NCI-H524 treated with DMSO at 0.1 percent for 48 hours (cell line): Measurements from ENCODE around the gene CPNE5.
"Not testable (repeated sequence)": the region's sequence is repeated elsewhere in the genome, so short reads cannot be mapped to it uniquely, and the experiment has no call there.

ENCODE experiments used
- DNase-seq: peaks from one replicate; lab custom pipeline; 2025; lab: John Stamatoyannopoulos, UW

CPNE5 gene

DNA sequence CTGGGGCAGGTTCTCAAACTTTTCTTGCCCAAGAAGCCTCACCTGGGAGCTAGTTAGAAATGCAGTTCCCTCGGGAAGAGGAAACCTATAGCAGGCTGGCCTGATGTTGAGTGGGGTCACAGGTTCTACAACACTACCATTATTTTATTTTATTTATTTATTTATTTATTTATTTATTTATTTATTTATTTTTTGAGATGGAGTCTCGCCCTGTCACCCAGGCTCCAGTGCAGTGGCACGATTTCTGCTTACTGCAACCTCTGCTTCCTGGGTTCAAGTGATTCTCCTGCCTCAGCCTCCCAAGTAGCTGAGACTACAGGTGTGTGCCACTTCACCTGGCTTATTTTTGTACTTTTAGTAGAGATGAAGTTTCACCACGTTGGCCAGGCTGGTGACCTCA lies 115.3 kb downstream of the CPNE5 start:
- not testable (repeated sequence) for DNase-seq

DNA sequence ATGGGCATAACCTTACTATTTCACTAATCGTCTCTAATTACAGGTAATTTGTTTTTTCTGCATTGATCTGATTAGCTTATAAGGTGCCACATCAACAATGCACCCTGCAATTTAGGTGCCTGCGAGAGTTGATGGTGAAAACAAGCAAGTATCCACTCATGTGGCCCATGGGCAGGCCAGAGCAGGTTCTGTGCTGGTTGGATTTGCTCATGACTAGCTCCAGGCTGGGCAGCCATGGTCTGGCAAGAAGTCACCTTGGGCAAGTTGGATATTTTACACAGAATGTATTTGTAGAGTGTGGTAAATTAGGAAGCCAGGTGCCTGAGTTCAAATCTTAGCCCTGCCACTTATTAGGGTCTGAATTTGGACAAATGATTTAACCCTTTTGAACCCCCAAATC lies 116.4 kb downstream of the CPNE5 start:
- no peak for DNase-seq

DNA sequence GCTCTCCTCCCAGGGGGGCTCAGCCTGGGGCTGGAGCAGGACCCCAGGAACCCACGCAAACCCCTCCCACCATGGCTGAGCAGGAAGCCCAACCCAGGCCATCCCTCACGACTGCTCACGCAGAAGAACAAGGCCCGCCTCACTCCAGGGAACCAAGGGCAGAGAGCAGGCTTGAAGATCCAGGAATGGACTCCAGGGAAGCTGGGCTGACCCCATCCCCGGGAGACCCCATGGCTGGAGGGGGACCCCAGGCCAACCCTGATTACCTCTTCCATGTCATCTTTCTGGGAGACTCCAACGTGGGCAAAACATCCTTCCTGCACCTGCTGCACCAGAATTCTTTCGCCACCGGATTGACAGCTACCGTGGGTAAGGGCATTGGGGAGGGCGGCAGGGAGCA lies 116.9 kb downstream of the CPNE5 start:
- no peak for DNase-seq

DNA sequence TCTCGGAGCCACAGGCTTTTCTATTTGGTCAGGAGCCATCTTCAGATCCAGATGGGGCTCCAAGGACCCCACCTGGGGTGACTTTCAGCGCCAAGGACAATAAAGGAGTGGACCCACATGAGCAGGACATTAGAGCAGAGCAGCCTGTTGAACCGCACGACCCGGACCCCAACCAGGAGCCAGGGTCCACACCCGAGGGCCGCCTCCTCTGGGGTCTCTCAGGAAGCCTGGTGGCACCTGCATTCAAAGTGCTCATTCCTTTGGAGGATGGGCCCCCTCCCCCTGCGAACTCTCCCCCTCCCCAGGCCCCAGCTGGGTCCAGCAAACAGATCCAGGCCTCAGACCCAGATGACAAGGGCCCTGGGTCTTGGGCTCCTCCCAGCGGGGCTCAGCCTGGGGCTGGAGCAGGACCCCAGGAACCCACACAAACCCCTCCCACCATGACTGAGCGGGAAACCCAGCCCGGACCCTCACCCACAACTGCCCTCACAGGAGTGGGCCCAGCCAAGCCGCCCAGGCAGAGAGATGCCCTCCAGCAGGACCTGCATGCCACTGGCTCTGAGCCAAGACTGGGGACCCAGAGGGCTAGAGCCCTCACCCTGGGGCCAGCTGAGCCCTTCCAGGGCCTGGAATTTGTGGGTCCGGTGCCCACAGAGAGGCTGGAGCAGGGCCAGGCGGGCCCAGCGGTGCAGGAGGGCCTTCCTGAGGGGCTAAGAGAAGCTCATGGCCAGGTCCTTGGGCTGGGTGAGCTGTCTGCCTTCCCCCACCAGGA lies 117.7 kb downstream of the CPNE5 start:
- no peak for DNase-seq

DNA sequence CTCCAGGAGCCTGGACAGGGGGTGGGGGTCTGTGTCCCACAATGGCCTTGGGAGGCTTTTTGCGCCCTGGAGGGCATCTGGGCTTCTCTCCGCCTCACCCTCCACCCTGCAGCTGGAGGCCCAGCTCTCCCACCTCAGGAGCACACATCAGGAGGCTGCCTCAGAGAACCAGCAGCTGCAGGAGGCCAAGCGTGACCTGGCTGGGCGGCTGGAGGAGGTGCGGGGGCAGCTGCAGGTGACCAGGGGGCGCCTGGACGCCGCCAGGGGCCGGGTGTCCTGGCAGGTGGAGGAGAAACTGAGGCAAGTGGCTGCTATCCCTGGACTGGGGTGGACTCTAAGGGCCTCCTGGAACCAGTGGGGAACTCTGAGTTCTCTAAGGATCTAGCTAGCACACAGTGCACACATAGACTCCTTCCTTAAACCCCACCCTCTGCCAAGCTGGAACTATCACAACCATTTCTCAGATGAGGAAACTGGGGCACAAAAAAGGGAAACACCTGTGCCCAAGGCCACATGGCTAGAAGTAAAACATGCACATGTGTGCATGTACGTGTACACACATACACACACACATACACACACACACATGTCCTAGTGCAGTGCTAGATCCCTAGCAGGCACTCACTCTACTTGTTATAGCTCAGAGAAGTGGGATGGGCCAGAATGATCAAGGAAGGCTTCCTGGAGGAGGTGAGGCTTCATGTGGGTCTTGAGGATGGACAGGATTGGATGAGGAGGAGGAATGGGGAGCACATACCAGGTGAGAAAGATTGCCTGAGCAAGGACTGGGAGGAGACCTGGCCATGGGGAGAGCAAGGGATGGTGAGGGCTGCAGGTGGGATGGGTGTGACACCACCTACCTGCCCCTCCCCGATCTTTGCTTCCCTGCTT lies 118.7 kb downstream of the CPNE5 start:
- DNase-seq = no peak

DNA sequence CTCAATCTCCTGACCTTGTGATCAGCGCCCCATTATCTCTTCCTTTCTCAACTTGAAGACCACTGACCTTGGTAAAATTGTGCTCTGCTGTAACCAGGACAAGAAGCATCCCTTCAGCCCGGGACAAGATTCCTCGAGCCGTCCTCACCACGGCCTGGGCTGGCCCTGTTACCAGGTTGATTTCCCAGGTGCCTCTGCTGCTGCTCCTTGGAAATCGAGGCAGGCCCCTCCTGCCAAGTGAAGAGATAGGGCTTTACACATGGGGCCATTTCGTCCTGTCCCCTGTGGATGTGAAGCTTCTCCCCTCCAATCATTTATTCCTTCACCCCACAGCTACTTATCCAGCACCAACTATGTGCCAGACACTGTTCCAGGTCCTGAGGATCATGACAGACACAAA lies 120.1 kb downstream of the CPNE5 start:
- no peak for DNase-seq

DNA sequence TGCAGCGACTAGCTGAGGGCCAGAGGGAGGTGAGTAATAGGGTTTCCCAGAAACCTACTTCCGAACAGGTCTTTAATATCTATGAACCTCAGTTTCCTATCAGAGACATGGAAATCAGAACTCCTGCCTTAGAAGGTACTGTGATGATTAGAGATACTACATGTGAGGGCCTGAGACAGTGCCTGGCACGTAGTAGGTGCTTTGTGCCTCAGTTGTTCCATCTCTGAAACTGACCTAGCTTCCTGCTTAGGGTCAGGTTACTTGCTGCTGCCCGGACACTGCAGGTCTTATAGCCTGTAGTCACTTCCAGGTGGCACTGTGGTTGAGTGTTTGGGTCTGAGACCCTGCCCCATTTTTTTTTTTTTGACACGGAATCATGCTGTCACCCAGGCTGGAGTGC lies 120.7 kb downstream of the CPNE5 start:
- DNase-seq = no peak

DNA sequence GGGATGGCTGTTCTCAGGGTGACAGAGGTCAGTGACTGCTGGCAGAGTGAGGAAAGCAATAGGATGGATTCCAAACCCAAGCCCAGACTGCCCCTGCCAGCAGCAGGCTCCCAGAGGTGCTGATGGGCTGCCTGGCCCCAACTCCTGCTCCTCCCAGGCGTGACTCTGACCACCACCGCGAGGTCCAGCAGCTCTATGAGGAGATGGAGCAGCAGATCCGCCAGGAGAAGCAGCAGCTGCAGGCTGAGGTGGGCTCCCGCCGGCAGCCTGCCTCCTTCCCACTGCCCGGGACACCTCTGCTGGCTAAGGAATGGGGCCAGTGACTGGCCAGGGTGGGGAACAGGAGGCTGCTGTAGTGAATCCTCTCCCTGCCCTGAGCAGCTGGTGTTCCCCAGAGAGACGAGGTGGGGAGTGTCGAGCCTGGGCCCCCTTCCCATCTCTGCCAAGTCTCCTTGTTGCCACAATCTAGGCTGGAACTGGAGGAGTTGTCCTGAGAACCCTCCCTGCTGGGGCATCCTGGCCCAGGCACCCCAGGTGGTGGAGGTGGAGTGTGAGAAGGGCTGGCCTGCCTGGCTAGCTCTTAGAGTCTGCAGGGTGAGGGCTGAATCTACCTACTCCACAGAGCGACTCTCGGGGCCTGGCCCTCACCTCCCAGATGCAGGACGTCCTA lies 121.2 kb downstream of the CPNE5 start:
- no peak for DNase-seq

DNA sequence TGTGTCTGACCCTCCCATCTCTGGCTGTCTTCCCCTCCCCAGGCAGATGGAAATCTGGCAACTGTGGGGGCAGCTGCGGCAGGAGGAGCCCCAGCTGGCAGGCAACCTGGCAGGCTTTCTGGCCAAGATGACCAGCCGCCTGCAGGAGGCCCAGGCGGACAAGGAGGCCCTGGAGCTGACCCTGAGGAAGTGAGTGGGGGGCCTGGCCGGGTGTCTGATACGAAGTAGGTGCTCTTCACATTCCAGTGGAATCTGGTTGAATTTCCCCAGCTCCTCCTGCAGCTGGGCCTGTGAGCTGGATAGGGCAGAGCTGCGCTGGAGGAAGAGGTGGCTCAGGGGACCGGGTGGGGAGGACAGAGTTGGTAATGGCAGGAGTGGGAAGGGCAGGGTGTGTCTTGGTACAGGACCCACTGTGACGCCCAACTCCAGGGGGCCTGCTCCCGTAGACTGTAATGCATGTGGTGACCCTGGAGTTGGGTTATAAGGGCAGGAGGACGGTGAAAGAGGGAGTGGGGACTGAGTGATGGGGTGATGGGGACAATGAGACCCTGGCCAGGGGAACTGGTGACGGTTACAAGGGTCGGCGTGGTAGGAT lies 121.9 kb downstream of the CPNE5 start:
- no peak for DNase-seq

DNA sequence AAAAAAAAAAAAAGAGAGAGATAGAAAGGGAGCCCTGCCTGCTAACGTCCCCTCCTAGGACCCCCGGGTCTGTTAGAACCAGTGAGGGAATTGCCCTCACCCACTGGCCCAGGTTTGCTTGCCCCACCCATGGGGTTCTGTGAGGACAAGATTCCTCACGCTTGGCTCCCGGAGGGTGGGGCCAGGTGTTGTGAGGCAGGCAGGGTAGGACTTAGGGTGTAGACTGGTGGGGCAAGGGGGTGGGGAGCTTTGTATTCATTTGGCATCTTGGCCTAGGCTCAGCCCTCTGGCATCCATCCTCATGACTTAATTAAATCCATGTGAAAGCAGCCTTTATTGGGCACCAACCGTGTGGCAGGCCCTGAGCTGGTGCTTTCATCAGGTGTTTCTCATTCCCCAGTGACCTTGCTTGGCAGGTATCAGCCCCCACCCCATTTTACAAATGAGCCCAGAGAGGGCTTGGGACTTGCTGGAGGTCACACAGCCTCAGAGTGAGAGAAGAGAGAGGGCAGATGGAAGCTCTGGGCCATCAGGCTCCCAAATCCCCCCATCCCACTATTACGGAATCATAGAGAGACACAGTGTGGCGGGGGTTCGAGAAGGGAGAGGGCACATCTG lies 122.7 kb downstream of the CPNE5 start:
- DNase-seq = no peak

DNA sequence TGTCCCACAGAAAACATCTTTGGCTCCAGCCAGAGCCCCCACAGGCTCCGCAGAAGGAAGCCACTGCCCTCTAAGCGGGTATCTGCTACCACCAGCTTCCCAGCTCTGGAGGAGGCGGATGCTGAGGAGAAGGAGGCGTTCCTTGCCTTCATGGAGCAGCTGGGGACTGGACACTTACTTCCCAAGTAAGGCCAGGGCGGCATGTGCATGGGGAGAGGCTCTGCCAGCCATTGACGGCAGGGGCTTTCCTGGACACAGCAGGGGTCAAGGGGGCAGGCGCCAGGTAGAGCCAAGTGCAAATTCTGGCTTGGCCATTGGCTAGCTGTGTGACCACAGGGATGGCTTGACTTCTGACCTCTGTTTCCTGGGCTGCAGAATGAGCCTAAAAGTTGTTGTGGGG lies 123.8 kb downstream of the CPNE5 start:
- no peak for DNase-seq

DNA sequence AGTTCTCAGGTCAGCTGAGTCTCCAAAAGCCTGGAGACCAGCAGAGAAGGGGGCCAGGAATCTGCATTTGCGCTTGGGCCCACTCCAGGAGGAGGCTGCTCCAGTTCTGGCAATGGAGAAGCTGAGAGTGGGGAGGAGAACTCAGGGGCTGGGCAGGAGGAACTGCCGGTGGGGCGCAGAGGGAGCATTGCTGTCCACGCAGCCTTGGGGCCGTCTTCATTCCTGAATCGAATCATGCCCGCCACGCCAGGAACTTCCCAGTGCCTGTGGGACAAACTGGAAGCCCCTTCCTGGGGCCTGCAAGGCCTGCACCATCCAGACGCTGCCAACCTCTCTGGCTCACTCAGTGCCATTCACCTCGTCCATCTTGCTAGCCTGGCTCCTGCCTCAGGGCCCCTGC lies 124.7 kb downstream of the CPNE5 start:
- DNase-seq = no peak

DNA sequence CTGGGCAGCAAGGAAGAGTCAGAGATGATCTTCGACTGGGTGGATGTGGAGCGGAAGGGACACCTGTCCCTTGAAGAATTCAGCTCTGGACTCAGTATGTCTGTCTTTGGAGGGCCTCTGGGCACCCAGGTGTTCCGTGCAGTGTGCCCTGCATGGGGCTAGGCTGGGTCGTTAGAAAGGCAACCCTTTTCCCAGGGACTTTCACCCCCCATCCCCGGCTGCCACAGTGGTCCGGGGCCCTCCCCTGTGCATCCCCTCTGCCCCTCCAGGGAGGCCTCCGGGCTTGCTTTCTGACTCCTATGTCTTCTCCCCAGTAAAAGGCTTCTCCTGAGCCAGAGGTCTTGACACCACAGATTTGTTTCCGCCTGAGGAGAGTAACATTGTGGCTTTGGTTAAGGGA lies 125.4 kb downstream of the CPNE5 start:
- DNase-seq = no peak

DNA sequence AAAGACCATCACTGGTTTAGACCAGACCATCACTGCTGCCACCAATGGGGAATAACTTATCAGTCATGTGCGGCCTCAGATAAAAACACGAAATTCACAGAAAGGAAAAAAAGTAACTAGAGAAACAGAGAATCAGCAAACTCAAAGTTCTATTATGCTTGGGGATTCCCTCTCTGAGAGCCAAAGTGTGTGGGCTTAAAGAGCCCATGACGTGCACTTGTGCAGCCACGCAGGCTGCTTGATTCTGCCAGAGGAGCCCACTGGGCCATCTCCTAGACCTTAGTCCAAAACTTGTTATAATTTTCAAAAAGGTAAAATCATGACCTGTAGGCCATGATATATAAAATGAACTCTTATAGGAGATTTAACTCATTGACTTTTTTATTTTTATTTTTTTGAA lies 126.4 kb downstream of the CPNE5 start:
- no peak for DNase-seq

DNA sequence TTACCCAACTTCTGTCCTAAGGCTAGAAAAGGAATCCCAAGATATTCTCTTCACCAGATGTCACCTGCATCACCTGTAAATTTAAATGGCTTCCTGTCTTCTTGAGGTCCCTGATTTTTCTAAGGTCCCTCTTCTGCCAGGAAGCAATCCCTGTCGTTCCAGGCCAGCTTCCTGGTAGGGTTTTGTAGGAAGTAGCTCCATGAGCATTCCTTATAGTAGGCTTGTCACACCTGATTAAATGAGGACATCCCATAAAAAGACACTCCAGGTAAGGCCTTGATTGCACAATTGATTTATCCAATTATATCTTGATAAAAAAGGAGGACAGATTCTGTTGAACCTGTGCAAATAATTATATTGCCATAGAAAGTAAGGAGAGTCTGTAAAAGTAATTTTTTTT lies 132.9 kb downstream of the CPNE5 start:
- no peak for DNase-seq

DNA sequence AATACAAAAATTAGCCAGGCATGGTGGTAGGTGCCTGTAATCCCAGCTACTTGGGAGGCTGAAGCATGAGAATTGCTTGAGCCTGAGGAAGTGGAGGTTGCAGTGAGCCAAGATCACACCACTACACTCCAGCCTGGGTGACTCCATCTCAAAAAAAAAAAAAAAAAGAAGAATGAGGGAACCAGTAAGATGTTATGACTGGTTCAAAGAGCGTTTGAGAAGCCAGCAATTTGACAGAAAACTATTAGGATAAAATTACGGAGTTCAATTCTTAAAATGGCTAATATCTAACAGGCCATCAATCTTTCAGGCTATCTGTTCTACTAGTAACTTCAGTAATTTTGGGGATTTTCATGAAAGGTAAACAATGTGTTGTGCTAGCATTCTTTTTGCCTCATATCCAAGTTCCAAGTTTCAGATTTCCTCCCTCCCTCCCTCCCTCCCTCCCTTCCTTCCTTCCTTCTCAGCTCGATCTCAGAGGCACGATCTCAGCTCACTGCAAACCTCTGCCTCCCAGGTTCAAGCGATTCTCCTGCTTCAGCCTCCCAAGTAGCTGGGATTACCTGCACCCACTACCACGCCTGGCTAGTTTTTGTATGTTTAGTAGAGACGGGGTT lies 134.2 kb downstream of the CPNE5 start:
- not testable (repeated sequence) for DNase-seq

DNA sequence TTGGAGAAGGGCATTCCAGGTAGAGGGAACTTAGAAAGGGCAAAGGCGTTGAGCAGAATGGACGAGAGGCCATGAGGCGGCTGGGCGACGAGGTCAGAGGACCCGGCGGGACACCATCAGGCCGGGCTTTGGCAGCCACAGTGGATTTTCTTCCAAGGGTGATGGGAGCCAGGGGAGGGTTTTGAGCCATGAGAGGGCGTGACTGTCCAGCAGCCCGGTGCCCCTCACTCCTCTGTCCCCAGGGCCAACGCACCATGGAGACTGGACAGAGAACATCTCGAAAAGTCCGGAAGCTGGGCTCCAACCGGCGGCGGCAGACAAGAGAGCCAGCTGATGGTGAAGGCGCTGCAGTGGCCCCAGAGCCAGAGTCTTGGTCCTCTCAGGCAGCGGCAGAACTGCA lies 135.3 kb downstream of the CPNE5 start:
- DNase-seq = no peak

DNA sequence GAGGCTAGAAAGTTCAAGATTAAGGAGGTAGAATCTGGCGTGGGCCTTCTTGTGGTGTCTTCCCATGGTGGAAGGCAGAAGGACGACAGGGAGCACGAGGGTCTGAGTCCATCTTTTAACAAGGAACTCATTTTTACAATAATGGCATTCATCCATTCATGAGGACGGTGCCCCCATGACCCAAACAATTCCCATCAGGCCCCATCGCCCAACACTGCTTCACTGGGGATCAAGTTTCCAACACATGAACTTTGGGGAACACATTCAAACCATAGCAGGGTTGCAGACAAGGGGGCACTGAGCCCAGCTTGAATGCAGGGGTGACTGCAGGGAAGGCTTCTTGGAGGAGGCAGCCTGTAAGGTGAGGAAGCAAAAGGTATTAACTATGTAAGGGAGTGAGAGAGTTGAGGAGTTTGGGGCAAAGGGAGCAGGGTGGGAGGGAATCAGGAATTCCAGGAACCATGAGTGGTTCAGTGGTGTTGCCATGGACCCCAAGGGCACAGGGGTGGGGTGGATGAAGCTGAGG lies 136.1 kb downstream of the CPNE5 start:
- DNase-seq = no peak

DNA sequence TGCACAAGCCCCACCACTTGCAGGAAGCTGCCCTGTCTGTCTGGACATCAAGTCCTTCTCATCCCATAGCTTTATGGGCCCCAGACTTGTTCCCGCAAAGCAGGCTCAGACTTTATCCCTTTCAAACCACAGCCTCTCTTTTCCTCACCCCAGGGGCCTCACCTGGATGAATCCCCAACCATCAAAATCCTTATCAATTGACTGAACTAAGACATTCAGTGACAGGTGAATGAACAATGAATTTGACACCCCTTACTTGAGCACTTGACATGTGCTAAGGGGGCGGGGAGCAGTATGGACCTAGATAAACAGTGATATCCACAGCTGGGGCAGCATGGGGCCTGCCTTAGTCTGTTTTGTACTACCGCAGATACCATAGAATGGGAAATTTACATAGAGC lies 136.6 kb downstream of the CPNE5 start:
- DNase-seq = no peak

DNA sequence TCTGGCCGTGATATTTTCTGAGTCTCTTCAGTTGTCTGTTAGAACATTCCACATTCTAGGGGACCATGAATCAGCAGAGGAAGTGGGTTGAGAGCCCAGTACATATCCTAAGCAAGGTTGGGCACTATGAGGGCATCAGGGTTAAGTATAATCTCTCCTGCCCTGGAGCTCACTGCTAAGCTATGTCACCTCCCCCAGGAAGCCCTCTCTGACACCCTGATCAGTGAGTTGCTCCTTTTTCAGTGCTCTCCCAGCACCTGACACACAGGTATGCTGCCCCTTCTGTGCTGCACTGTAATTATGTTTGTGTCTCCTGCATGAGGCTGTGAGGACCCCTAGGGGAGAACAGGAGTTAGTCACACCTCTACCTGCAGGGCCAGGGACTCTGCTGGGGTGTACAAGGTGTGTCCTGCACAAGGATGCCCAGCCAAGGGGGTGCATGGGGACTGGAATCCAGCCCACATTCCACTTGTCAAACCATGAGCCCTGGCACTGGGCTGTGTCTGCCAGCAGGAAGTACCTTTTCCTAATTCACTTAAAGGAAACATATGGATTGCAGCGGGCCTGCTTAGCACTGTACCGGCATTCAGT lies 137.7 kb downstream of the CPNE5 start:
- no peak for DNase-seq

DNA sequence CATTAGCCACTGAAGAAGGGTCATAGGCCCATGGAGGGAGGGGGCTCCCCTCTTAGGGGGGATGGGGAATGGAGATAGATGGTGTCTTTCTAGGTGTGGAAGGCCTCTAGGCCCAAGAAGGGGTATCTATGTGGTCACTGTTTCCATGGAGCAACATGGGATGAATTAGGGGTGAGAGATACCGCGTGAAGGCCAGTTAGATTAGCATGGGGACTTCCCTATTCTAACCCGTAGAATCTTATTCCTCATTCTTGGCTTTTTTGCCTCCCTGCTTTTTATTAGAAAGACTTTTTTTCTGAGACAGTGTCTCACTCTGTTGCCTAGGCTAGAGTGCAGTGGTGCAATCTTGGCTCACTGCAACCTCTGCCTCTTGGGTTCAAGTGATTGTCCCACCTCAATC lies 138.4 kb downstream of the CPNE5 start:
- DNase-seq = no peak
